Osteocyte (in vitro differentiated cells): ENCODE measurements around the gene DNAAF5. TPM values are rescaled to one million over a fixed set of nuclear protein-coding genes. Genes with fewer than 3 reads are reported as not detected.
A peak's percentile ranks its signal among the peaks of the same experiment; 100 is the strongest.

Experiments
- DNase-seq: peaks from one replicate; pipeline ENCODE4 v3.0.0; 2021; ENCODE audit warnings: mixed read lengths; ENCODE audit not compliant: unreplicated experiment; ENCODE audit errors: extremely low spot score
- H3K27ac Mint-ChIP-seq: one replicate; pipeline ENCODE4 v1.8.0; 2021; ENCODE audit warnings: mild to moderate bottlenecking, mixed read lengths; ENCODE audit not compliant: unreplicated experiment
- H3K27me3 Mint-ChIP-seq: one replicate; pipeline ENCODE4 v1.8.0; 2021; ENCODE audit warnings: mixed read lengths; ENCODE audit not compliant: unreplicated experiment
- H3K36me3 Mint-ChIP-seq: one replicate; pipeline ENCODE4 v1.8.0; 2021; ENCODE audit warnings: mixed read lengths; ENCODE audit not compliant: unreplicated experiment
- H3K4me1 Mint-ChIP-seq: one replicate; pipeline ENCODE4 v1.8.0; 2021; ENCODE audit warnings: mixed read lengths; ENCODE audit not compliant: unreplicated experiment
- H3K4me3 Mint-ChIP-seq: one replicate; pipeline ENCODE4 v1.8.0; 2021; ENCODE audit warnings: mild to moderate bottlenecking, moderate library complexity, mixed read lengths; ENCODE audit not compliant: unreplicated experiment
- H3K9me3 Mint-ChIP-seq: one replicate; pipeline ENCODE4 v1.8.0; 2021; ENCODE audit warnings: mixed read lengths; ENCODE audit not compliant: unreplicated experiment
- total RNA-seq: library from RNA; stranded (reverse); gene quantifications from 2 replicates; pipeline ENCODE4 v1.2.1, GENCODE V29; 2021
- TF ChIP-seq, protein P1 (sequence below): fragments of 200-600 bp; sonication (generic); IDR thresholded peaks from 2 replicates; pipeline ENCODE4 v1.5.0; 2021; ENCODE audit warnings: antibody characterized with exemption, mild to moderate bottlenecking, moderate library complexity

Gene DNAAF5
- total RNA-seq, 1 donor from 2014 or later, result 28.1 TPM

DNA sequence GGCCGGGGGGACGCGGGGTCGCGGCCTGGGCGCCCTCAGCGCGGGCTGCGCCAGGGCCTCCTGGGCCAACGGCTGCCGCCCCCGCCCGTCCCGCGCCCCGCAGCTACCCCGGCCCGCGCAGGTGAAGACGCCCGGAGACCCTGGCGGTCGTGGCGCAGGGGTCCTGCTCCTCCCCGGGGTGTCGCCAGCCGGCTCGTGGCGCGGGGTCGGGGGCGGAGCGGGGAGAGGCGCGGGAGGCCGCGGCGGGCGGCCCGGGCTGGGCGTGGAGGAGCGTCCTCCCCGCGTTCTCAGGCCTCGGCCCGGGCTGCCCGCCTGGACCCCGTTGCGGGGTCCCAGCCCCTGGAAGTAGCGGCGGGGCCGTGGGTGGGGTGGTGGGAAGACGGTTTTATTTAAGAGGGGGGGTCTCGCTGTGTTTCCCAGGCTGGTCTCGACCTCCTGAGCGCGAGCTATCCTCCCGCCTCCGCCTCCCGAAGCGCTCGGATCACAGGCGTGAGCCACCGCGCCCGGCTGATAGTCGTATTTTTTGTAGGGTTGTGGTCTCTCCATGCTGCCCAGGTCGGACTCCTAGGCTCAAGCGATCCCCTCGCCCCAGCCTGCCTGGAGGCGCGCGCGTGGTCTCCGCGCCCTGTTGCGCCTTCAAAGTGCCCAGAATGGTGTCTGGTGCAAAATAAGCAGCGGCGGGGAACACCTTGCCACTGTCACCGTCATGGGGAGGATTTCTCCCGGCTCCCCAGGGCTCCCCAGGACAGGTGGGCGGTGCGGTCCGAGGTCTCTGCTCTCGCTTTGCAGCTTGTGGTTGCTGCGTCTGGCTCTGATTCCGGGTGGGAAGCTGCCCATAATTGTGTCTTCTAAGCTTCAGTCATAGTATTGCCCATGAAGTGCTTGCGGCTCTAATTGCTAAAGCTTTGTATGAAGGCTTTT lies 90.5 kb downstream of the DNAAF5 start:
- H3K27ac Mint-ChIP-seq, result peak overlapping the region; percentile 90
- H3K4me1 Mint-ChIP-seq, result peaks cover 63% of the 10 kb centered on the region
- no peaks in the 10 kb centered on the region for H3K27me3 Mint-ChIP-seq
- no peak for DNase-seq
- peak overlapping the region; percentile 89 for H3K4me3 Mint-ChIP-seq
- TF ChIP-seq, protein P1, sequence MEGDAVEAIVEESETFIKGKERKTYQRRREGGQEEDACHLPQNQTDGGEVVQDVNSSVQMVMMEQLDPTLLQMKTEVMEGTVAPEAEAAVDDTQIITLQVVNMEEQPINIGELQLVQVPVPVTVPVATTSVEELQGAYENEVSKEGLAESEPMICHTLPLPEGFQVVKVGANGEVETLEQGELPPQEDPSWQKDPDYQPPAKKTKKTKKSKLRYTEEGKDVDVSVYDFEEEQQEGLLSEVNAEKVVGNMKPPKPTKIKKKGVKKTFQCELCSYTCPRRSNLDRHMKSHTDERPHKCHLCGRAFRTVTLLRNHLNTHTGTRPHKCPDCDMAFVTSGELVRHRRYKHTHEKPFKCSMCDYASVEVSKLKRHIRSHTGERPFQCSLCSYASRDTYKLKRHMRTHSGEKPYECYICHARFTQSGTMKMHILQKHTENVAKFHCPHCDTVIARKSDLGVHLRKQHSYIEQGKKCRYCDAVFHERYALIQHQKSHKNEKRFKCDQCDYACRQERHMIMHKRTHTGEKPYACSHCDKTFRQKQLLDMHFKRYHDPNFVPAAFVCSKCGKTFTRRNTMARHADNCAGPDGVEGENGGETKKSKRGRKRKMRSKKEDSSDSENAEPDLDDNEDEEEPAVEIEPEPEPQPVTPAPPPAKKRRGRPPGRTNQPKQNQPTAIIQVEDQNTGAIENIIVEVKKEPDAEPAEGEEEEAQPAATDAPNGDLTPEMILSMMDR, result no peak
- H3K9me3 Mint-ChIP-seq, result peaks cover 9% of the 10 kb centered on the region
- peaks cover 6% of the 10 kb centered on the region for H3K36me3 Mint-ChIP-seq

DNA sequence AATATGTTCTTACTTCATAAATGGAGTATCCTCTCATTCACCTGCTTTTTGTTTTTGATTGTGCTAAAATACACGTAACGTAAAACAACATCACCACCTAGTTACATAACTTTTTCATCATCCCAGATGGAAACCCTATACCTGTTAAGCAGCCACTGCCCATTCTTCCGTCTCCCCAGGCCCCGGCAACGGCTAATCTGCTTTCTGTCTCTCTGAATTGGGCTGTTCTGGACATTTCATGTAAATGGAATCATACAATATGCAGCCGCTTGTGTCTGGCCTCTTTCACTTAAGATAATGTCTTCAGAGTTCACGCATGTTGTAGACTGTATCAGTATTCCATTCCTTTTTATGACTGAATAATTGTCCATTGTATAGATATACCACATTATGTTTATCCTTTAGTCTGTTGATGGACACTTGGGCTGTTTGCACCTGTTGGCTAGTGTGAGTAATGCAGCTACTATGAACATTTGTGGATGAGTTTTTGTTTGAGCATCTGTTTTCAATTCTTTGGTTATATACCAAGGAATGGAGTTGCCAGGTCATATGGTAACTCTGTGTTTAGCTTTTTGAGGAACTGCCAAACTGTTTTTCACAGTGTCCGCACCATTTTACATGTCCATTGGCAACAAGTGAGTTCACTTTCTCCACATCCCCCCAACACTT lies 91.7 kb downstream of the DNAAF5 start:
- peaks cover 62% of the 10 kb centered on the region for H3K4me1 Mint-ChIP-seq
- H3K27ac Mint-ChIP-seq, result peak overlapping the region; percentile 90
- peak overlapping the region; percentile 89 for H3K4me3 Mint-ChIP-seq
- TF ChIP-seq, protein P1, result peak; percentile 40
- peaks cover 9% of the 10 kb centered on the region for H3K9me3 Mint-ChIP-seq
- peaks cover 10% of the 10 kb centered on the region for H3K36me3 Mint-ChIP-seq
- H3K27me3 Mint-ChIP-seq, result no peaks in the 10 kb centered on the region
- DNase-seq, result no peak

DNA sequence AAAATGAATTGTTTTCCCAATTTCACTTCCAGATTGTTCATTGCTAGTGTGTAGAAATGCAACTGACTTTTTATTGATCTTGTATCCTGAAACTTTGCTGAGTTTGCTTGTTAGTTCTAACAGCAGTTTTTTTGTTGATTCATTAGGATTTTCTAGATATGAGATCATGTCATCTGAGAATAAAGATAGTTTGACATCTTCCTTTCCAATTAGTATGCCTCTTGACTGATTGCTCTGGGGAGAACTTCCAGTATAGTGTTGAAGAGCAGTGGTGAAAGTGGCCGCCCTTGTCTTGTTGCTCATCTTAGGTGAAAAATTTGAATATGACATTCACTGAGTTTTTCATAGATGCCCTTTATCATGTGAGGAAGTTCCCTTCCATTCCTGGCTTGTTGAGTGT lies 93.8 kb downstream of the DNAAF5 start:
- Mint-ChIP-seq H3K9me3 (peaks cover 9% of the 10 kb centered on the region), H3K4me3 (no peak overlapping the region), H3K27me3 (no peaks in the 10 kb centered on the region), H3K4me1 (peaks cover 66% of the 10 kb centered on the region), H3K27ac (no peak overlapping the region), H3K36me3 (peaks cover 12% of the 10 kb centered on the region)
- no peak for DNase-seq
- TF ChIP-seq, protein P1, result no peak

DNA sequence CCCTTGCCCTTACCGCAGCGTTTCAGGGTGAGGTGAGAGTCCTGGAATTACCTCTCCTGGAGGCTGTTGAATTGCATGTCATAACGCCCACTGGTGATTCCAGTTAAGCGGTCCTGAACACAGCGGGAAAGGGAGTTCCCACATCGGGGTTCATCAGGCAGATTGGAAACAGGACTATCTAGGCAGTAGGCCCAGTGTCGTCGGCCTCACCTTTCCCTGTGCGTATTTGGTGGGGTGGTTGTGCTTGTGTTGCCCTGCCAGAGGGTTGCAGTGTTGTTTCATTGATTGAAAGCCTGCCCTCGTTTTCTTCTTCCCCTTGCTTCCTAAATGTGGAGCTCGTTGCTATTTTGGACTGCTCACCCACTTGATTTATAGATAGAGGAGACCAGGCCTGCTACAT lies 95.2 kb downstream of the DNAAF5 start:
- TF ChIP-seq, protein P1, result no peak
- DNase-seq, result no peak
- H3K36me3 Mint-ChIP-seq, result peaks cover 12% of the 10 kb centered on the region
- peak overlapping the region; percentile 46 for H3K27ac Mint-ChIP-seq
- H3K4me1 Mint-ChIP-seq, result peaks cover 78% of the 10 kb centered on the region
- peaks cover 9% of the 10 kb centered on the region for H3K9me3 Mint-ChIP-seq
- no peaks in the 10 kb centered on the region for H3K27me3 Mint-ChIP-seq
- H3K4me3 Mint-ChIP-seq, result no peak overlapping the region

DNA sequence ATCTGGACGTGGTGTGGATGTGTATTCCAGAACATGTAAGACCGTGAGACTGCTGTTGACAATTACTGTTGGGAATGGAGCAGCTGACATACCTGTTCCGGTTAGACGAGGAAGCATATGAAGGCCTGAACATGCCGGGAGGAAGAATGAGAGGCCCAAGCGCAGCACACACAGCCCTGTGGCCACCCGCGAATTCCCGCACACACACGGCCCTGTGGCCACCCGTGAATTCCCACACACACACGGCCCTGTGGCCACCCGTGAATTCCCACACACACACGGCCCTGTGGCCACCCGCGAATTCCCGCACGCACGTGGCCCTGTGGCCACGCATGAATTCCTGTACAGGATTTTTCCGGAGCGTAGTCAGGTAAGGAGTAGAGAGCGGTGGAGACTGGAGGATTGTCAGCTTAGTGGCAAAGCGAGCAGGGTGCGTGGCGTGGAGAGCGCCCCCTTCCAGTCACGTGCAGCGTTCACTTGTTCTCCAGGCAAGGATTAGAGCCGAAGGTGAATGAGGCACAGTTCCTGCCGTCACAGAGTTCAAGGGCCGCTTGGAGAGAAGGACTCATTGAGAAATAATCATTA lies 96.3 kb downstream of the DNAAF5 start:
- TF ChIP-seq, protein P1, result no peak
- Mint-ChIP-seq H3K9me3 (peaks cover 9% of the 10 kb centered on the region), H3K27ac (peak overlapping the region; percentile 81), H3K4me1 (peaks cover 77% of the 10 kb centered on the region), H3K4me3 (no peak overlapping the region), H3K27me3 (no peaks in the 10 kb centered on the region), H3K36me3 (peaks cover 12% of the 10 kb centered on the region)
- no peak for DNase-seq
